ENCODE results near the gene SAMSN1. TPM values are rescaled to one million over a fixed set of nuclear protein-coding genes. Genes with fewer than 3 reads are reported as not detected.

Gene SAMSN1
- total RNA-seq, 1 donor from 2014 or later = not detected

- DNase-seq = no peak
These were observed 62.8 kb downstream of the SAMSN1 start for GRCh38 chr21:14483296-14483695.

DNA sequence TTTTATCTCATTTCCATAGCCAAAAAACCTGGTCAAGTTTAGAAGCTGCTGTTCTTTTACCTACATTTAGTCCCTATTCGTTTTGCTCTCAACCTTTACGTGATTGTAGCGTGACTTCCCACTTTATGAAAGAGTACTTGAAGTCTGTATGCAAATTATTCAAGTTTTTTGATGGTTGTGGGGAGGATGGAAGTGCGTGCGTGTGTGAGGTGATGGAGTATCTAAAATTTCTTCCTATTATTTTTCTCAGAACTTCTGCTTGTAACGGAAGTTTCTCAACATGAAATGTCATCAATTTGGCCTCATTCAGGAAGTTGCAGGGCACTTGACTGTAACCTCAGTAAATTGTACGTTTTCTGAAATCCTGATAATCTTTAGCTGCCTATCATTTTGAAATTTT lies 64.0 kb downstream of the SAMSN1 start:
- no peak for DNase-seq

GRCh38 chr21:14480411-14481031 lies 65.6 kb downstream of the SAMSN1 start:
- DNase-seq = peak; percentile 31

- no peak for DNase-seq
These were observed 66.8 kb downstream of the SAMSN1 start for GRCh38 chr21:14479241-14479786.

- DNase-seq = no peak
These were observed 68.3 kb downstream of the SAMSN1 start for GRCh38 chr21:14477841-14478240.

GRCh38 chr21:14477133-14477532 lies 69.0 kb downstream of the SAMSN1 start:
- DNase-seq = no peak

DNA sequence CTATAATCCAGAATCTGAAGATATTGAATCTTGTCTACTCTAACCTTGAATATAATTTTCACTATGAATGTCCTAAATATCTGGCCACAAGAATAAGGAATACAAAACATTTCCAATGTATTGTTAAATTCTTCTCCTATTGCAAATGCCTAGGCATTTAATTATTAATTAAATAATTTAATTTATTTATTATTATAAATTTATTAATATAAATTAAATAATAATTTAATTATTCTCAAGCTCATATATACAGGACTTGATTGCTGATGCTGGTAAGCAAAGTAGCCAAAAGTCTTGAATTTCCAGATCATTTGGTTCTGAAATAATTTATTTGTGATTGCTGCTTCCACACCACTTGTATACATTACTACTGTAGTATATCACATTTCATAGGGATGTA lies 71.1 kb downstream of the SAMSN1 start:
- no peak for DNase-seq

- no peak for DNase-seq
These were observed 76.5 kb downstream of the SAMSN1 start for GRCh38 chr21:14469641-14470040.

GRCh38 chr21:14466715-14467114 lies 79.4 kb downstream of the SAMSN1 start:
- no peak for DNase-seq

- no peak for DNase-seq
These were observed 88.4 kb downstream of the SAMSN1 start for GRCh38 chr21:14457762-14458161.

GRCh38 chr21:14456911-14457310 lies 89.2 kb downstream of the SAMSN1 start:
- no peak for DNase-seq

DNA sequence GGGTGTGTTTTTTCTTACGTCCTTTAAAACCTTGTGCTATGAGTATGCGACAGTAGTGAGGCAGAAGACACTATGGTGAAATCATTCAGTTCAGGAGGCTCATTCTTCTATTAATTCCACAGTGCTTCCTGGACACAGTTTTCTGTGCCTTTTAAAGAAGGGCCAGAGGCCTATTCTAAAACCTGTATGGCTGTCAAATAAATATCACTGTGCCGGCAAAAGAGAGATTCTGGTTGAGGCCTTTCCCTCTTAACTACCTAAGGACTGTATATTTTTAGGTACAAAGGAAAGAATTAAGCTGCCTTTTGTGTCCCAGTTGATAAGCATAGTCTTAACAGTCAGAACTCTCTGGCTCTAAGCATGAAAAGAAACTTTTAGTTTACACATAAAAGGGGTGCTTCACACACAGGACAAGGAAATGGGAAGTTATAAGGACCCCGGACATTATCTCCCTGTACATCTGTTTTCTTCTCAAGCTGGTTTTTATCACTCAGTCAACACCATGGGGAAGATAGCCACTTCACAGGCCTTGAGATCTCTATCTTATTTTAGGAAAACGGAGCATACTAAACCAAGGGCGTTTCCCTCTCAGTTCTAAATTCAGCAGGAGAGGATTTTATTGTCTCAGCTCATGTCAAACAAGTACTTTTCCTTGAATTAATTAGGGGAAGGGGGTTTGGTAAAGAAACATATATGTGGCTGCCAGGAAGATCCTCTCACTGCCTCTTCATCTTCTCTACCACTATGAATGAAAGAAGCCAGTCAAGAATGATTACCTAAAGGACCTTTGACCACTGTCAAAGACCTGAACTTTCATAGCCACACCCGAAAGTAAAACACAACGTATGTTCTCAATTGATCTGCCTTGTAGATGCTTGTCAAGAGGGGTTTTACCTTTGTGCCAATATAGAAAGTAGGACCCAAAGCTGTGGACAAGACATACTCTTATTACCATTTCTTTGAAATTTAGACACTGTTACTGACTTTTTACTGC lies 91.8 kb downstream of the SAMSN1 start:
- no peak for DNase-seq

- no peak for DNase-seq
These were observed 92.6 kb downstream of the SAMSN1 start for GRCh38 chr21:14453339-14454015.

DNA sequence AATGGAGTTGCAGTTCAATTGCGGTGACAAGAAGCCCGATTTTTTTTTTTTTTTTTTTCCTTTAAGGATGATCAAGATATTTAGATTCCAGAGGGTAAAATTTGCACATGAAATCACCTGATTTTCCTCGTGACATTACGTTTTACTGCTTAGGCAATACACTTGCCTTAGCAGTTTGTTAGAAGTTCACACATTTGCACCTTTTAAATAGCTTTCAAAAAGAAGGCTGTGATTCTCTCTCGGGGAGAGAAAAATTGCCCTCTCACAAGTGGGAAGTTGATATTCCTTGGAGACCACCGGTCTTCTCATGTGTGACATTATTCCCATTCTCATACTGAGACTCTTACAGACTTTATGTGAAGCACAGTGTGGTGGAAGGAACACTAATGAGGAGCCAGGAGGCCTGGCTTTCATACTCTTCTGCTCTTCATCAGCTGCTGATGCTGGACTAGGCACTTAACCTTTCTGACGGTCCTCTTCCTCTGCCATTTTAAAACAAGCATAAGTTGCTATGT lies 93.3 kb downstream of the SAMSN1 start:
- DNase-seq = no peak

- no peak for DNase-seq
These were observed 93.9 kb downstream of the SAMSN1 start for GRCh38 chr21:14452031-14452726.

- DNase-seq = no peak
These were observed 94.6 kb downstream of the SAMSN1 start for GRCh38 chr21:14451546-14451945.

DNA sequence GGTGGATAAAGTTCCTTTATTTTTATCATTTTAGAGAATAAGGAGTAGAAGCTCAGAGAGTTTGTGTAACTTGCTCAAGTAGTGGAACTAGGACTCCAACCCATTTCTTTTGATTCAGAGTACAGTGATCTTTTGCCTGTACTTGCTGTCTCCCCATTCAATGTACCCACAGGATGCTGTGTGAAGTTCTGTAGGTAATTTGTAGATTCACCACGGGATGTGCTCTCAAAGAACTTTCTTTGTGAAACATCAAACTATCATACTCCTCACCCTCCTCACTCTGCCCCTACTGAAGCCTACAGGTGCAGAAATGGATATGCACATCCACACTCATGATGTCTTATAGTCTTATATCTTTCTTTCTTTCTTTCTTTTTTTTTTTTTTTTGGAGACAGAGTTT lies 97.3 kb downstream of the SAMSN1 start:
- no peak for DNase-seq

DNA sequence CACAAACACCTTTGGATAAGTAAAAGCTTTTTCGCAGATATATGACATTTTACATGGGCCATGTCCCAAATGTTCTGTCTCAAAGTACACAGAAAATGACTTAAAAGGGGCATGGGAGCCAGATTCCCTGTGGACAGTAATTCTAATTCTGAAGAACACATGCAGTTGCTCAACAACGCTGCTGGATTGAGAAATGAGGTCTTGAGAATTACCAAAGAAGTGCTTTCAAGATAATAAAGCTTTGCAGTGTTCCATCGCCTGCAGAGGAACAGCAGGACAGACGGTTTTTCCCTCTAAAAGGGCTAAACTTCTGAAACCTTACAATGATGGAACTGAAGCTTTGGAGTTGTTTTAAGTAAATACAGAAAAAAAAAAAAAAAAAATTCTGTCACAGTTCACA lies 107.9 kb downstream of the SAMSN1 start:
- no peak for DNase-seq

DNA sequence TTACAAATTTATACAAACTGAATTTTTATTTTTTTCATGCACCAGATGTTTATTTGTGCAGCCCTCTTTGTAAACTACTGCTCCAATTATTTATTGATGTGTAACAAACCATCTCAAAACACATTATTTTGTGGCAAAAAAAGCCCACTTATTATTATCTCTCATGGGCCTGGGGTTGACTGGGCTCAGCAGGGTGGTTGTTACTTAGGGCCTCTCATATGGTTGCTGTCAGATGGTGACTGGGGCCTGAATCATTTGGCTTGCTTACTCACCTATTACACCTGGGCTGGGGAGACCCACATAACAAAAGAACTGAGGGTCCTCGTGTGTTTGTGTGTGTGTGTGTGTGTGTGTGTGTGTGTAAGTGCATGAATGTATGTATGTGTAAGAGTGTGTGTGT lies 110.7 kb downstream of the SAMSN1 start:
- no peak for DNase-seq
